Esophagus (tissue), 2 donors: ENCODE data around the gene ACAP1. TPM values are rescaled to one million over a fixed set of nuclear protein-coding genes. Genes with fewer than 3 reads are reported as not detected.

Source experiments
- H3K27ac ChIP-seq, 2 donors: one replicate each; pipeline ENCODE4 v1.5.1; 2013; ENCODE audit warnings: low read depth in 2 of 2, mild to moderate bottlenecking in 2 of 2, inconsistent platforms in 1 of 2, low read length in 1 of 2, moderate library complexity in 1 of 2
- H3K27me3 ChIP-seq, 2 donors: one replicate each; pipeline ENCODE4 v1.6.1; 2013; ENCODE audit warnings: low read length in 2 of 2, control low read depth in 1 of 2, mild to moderate bottlenecking in 1 of 2; ENCODE audit not compliant: insufficient read depth in 2 of 2, control insufficient read depth in 1 of 2
- H3K36me3 ChIP-seq, 2 donors: one replicate each; pipeline ENCODE4 v1.6.1; 2013; ENCODE audit warnings: low read length in 1 of 2; ENCODE audit not compliant: control insufficient read depth in 2 of 2, insufficient read depth in 2 of 2
- H3K4me1 ChIP-seq, 2 donors: one replicate each; pipeline ENCODE4 v1.6.1; 2013; ENCODE audit warnings: low read length in 1 of 2; ENCODE audit not compliant: control insufficient read depth in 2 of 2, insufficient read depth in 2 of 2
- H3K4me3 ChIP-seq, 2 donors: one replicate each; pipeline ENCODE4 v1.5.1; 2013; ENCODE audit warnings: low read length in 2 of 2, mild to moderate bottlenecking in 2 of 2, low read depth in 1 of 2, moderate library complexity in 1 of 2
- H3K9me3 ChIP-seq, 2 donors: one replicate each; pipeline ENCODE4 v1.6.1; 2013; ENCODE audit warnings: mild to moderate bottlenecking in 2 of 2, low read depth in 1 of 2, low read length in 1 of 2, moderate library complexity in 1 of 2; ENCODE audit not compliant: control insufficient read depth in 2 of 2, insufficient read depth in 1 of 2
- WGBS, 2 donors: extraction: QIAGEN DNeasy Blood & Tissue Kit; methylation state at CpG; one replicate each; pipeline ENCODE4 v1.1.7; 2013; 5-methylcytosine and 5-hydroxymethylcytosine counted together
- polyA plus RNA-seq, 2 donors: library from polyadenylated mRNA; stranded (reverse); fragments of 200-250 nt; gene quantifications; one replicate each; pipeline ENCODE4 v1.2.3, GENCODE V29; 2013
- donor health status: healthy with polysubstance abuse.
- donor health status: Bipolar disorder and iron deficiency.

The ACAP1 gene
- polyA plus RNA-seq, 2 donors: 5.3 to 9.7 TPM

GRCh38 chr17:7318121-7318860 lies 18.0 kb upstream of the ACAP1 start:
- peaks cover 18 to 51% of the 10 kb centered on the region in 2 donors for H3K36me3 ChIP-seq
- H3K4me3 ChIP-seq: no peak overlapping the region

GRCh38 chr17:7321466-7321865 lies 14.9 kb upstream of the ACAP1 start:
- H3K27me3 ChIP-seq: no peaks in the 10 kb centered on the region
- no peaks in the 10 kb centered on the region for H3K9me3 ChIP-seq
- H3K27ac ChIP-seq: no peak overlapping the region
- 90% methylated on average over 15 of the region's 15 CpGs for WGBS, 2 donors
- H3K4me3 ChIP-seq: no peak overlapping the region
- peaks cover 26 to 64% of the 10 kb centered on the region in 2 donors for H3K36me3 ChIP-seq
- H3K4me1 ChIP-seq: no peaks in the 10 kb centered on the region

More at GRCh38 chr17:7318121-7318860, 18.0 kb upstream of the ACAP1 start:
- no peak overlapping the region for H3K27ac ChIP-seq
- no peaks in the 10 kb centered on the region for H3K27me3 ChIP-seq
- 86 to 90% methylated on average over 13 of the region's 13 CpGs for WGBS, 2 donors
- H3K9me3 ChIP-seq: no peaks in the 10 kb centered on the region
- H3K4me1 ChIP-seq: peaks cover 0 to 7% of the 10 kb centered on the region in 2 donors

- H3K4me3 ChIP-seq: no peak overlapping the region
- no peak overlapping the region for H3K27ac ChIP-seq
- no peaks in the 10 kb centered on the region for H3K27me3 ChIP-seq
- peaks cover 0 to 3% of the 10 kb centered on the region in 2 donors for H3K4me1 ChIP-seq
- 86 to 94% methylated on average over 22 of the region's 22 CpGs for WGBS, 2 donors
- peaks cover 26 to 60% of the 10 kb centered on the region in 2 donors for H3K36me3 ChIP-seq
- H3K9me3 ChIP-seq: no peaks in the 10 kb centered on the region
Observed at GRCh38 chr17:7322520-7323194, 13.7 kb upstream of the ACAP1 start.

- 55 to 60% methylated on average over 39 of the region's 39 CpGs for WGBS, 2 donors
- no peaks in the 10 kb centered on the region for H3K9me3 ChIP-seq
- H3K4me3 ChIP-seq: no peak overlapping the region
- no peaks in the 10 kb centered on the region for H3K27me3 ChIP-seq
- H3K36me3 ChIP-seq: peaks cover 20 to 48% of the 10 kb centered on the region in 2 donors
- no peak overlapping the region for H3K27ac ChIP-seq
- peaks cover 0 to 9% of the 10 kb centered on the region in 2 donors for H3K4me1 ChIP-seq
Observed at GRCh38 chr17:7323731-7324437, 12.4 kb upstream of the ACAP1 start.

GRCh38 chr17:7324438-7324779 lies 11.9 kb upstream of the ACAP1 start:
- Histone ChIP-seq H3K4me3 (no peak overlapping the region), H3K27ac (no peak overlapping the region), H3K27me3 (no peaks in the 10 kb centered on the region), H3K9me3 (no peaks in the 10 kb centered on the region), H3K4me1 (peaks cover 0 to 9% of the 10 kb centered on the region in 2 donors), H3K36me3 (peaks cover 20 to 46% of the 10 kb centered on the region in 2 donors)
- WGBS, 2 donors: 81 to 82% methylated on average over 3 of the region's 3 CpGs

- Histone ChIP-seq H3K4me1 (peaks cover 0 to 9% of the 10 kb centered on the region in 2 donors), H3K9me3 (no peaks in the 10 kb centered on the region), H3K27ac (no peak overlapping the region), H3K27me3 (no peaks in the 10 kb centered on the region), H3K36me3 (peaks cover 20 to 46% of the 10 kb centered on the region in 2 donors), H3K4me3 (no peak overlapping the region)
- 90 to 93% methylated on average over 17 to 19 of the region's 19 CpGs for WGBS, 2 donors
Observed at GRCh38 chr17:7325031-7325528, 11.2 kb upstream of the ACAP1 start.

GRCh38 chr17:7326186-7326585 lies 10.1 kb upstream of the ACAP1 start:
- peaks cover 17 to 40% of the 10 kb centered on the region in 2 donors for H3K36me3 ChIP-seq
- 88 to 92% methylated on average over 11 of the region's 11 CpGs for WGBS, 2 donors
- no peak overlapping the region for H3K27ac ChIP-seq
- no peaks in the 10 kb centered on the region for H3K9me3 ChIP-seq
- no peak overlapping the region for H3K4me3 ChIP-seq
- no peaks in the 10 kb centered on the region for H3K27me3 ChIP-seq
- H3K4me1 ChIP-seq: peaks cover 3 to 9% of the 10 kb centered on the region in 2 donors

- Histone ChIP-seq H3K27me3 (no peaks in the 10 kb centered on the region), H3K4me3 (no peak overlapping the region), H3K9me3 (no peaks in the 10 kb centered on the region), H3K27ac (no peak overlapping the region), H3K36me3 (peaks cover 14 to 31% of the 10 kb centered on the region in 2 donors), H3K4me1 (peaks cover 3 to 9% of the 10 kb centered on the region in 2 donors)
- whole genome bisulfite sequencing, 2 donors: 86 to 89% methylated on average over 7 of the region's 7 CpGs
Observed at GRCh38 chr17:7327056-7327455, 9.3 kb upstream of the ACAP1 start.

- 84 to 86% methylated on average over 15 to 17 of the region's 17 CpGs for WGBS, 2 donors
- peaks cover 14 to 26% of the 10 kb centered on the region in 2 donors for H3K36me3 ChIP-seq
- H3K27me3 ChIP-seq: no peaks in the 10 kb centered on the region
- no peak overlapping the region for H3K4me3 ChIP-seq
- no peaks in the 10 kb centered on the region for H3K9me3 ChIP-seq
- no peak overlapping the region for H3K27ac ChIP-seq
- H3K4me1 ChIP-seq: peaks cover 3 to 9% of the 10 kb centered on the region in 2 donors
Observed at GRCh38 chr17:7327501-7327900, 8.8 kb upstream of the ACAP1 start.
